ENCODE results near the gene RUVBL1.
"Not testable (repeated sequence)": the region's sequence is repeated elsewhere in the genome, so short reads cannot be mapped to it uniquely, and the experiment has no call there.

Gene RUVBL1

DNA sequence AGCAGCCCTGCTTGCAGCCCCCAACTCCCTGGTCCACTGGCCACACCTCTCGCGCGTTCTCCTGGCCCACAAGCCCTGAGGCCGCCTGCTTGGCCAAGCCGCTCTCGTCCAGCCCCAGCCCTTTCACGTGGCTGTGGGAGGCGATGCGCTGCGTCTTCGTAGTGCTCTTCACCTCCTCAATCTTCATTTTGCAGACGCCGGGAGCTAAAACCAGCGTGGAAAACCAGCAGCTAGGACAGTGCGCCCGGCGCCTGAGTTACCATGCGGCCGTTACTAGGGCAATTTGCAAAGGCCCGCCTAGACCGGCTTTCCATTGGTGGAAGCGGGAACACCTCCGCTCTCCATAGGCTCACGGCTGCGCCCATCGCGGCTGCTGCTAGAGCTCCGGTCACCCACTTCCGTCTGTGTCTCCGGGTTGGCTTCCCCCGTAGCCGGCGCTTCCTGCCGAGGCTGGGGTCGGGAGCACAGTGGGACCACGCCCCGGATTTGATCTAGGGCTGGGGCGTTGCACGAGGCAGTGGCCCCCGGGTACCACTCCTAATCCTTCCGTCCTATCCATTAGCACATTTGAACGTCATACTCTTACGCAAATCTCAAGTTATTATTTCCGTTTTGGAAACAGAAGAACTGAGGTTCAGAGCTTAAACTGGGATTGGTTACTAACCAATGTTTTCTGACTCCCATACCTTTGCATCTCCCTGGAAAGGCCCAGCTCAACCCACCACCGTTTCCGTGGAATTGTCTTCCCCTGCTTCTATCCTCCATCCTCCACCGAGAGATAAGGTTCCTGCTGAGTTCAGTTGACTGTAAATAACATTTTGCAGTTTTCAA lies at the start of gene RUVBL1:
RUVBL1 (minus strand) TSS at position 275 of the 831 bp plus-strand sequence; CDS start at position 187, 88 bp downstream.
- peak; percentile 98 for DNase-seq

GRCh38 chr3:128173200-128173599 lies 49.6 kb upstream of the RUVBL1 start:
- no peak for DNase-seq

DNA sequence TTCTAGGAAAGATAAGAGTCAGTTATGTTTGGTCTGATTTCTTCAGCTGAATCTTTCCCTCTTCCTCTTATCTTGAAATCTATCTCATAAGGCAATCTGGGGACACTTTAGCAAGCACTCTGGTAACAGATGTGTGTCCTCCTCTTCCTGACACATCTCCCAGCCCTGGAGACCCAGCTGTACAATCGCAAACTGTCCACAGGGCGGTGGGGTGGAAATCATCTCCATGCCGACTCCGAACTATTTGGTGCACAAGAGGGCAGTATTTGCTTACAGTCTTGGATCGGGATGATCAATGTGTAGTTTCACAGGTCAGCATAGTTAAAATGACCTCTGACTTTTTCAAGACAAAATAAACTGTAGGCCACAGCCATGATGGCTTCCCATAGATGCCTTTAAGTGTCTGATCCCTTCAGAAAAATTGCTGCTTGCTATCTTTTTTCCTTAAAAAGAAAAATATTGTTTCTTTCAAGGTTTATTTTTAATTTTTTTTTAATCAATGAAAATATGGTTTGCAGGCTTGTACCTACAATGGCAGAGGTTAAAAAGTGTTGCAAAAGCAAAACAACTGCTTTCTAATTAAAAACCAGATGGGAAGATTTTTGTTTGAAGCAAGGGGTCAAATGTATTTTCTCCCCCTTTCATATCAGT lies 47.4 kb upstream of the RUVBL1 start:
- DNase-seq: no peak

- no peak for DNase-seq
Measured at GRCh38 chr3:128168836-128169235, 45.2 kb upstream of the RUVBL1 start.

- no peak for DNase-seq
Measured at GRCh38 chr3:128167973-128168674, 44.5 kb upstream of the RUVBL1 start.

- no peak for DNase-seq
Measured at GRCh38 chr3:128167646-128167972, 44.0 kb upstream of the RUVBL1 start.

DNA sequence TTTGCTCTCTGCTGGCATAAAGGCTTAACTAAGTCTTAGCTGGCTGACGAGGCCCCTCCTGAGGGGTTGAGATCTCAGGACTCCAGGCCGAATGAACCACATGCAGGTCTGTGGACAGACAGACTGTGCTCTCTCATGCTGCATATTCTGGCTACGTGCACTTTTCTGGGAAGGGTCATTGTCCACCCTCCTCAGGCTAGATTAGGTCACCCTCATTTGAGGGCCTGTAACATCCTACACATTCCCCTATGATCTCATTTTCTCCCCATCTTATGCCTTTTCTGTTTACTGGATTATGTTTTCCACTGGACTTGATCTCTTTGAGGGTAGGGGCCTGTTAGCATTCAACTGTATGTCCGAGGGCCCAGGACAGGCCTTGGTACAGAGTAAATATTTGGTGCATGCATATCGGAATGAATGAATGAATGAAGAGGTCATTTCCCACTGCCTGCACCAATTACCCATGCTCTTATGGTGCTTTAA lies 43.4 kb upstream of the RUVBL1 start:
- no peak for DNase-seq

GRCh38 chr3:128163432-128163831 lies 39.8 kb upstream of the RUVBL1 start:
- DNase-seq: no peak

DNA sequence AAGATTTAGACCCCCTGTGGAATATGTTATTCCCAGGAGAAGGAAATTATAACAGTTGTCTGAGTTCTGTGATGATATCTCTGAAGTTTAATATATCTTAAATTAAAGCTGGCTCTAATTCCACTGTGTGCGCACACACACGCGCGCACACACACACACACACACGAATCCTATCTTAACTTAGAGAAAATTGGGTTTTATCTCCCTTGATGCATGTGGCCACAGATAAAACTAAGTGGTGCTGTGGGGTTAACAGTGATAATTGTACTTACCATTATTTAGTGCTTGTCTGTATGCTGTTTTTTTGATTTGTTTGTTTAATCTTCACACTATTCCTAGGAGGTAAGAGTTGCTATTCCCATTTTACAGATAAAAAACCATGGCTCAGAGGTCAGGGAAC lies 37.0 kb upstream of the RUVBL1 start:
- DNase-seq: no peak

GRCh38 chr3:128155616-128156360 lies 32.2 kb upstream of the RUVBL1 start:
- no peak for DNase-seq

- DNase-seq: not testable (repeated sequence)
Measured at GRCh38 chr3:128154354-128154753, 30.7 kb upstream of the RUVBL1 start.

- peak; percentile 87 for DNase-seq
Measured at GRCh38 chr3:128153156-128154041, 29.8 kb upstream of the RUVBL1 start, which contains the start of gene EEFSEC. Gene EEFSEC, plus strand, starts transcription at chr3:128153481. Its CDS starts 27 bp downstream, at chr3:128153508.

DNA sequence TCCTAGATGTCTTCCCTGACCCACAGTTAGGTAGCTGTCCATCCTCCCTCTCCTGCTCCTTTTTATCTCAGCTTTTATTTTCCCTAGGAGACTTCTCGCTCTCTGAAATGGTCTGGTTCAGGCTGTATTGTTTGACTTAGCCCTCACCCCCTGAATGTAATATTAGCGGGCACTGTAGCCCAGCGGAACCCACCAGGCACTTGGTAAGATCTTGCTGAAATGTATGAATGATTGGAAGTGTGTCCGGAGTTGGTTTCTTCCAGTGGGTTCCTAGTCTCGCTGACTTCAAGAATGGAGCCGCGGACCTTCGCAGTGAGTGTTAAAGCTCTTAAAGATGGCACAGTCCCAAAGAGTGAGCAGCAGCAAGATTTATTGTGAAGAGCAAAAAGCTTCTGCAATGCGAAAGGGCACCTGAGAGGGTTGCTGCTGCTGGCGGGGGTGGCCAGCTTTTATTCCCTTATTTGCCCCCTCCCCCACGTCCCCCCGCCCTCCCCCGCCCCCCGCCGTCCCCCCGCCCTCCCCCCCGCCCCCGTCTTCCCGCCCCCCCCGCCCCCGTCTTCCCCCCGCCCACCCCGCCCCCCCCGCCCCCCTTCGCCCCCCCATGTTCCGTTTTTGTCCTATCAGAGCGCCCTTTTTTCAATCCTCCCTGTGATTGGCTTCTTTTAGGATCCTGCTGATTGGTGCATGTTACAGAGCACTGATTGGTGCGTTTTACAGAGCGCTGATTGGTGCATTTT lies 29.0 kb upstream of the RUVBL1 start:
- no peak for DNase-seq

GRCh38 chr3:128151758-128152274 lies 28.2 kb upstream of the RUVBL1 start:
- no peak for DNase-seq

DNA sequence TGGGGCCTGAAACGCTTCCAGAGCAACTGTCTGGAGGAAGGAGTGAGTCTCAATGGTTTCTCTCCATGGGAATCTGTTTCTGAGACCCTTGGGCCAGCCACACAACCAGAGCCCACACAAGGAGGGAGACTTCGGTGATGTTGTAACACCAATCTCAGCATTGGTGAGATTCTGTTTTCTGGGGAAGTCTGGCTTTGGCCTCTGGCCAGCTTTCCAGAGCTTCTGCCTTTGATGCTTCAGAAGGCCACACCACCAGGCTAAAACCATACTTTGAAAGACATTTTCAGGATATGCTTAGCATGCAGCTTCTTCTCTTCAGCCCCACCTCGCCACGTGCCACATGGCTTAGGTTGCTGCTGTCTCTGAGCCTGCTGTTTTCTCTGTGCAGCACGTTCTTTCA lies 26.0 kb upstream of the RUVBL1 start:
- DNase-seq: no peak

- no peak for DNase-seq
Measured at GRCh38 chr3:128146201-128146600, 22.6 kb upstream of the RUVBL1 start.

DNA sequence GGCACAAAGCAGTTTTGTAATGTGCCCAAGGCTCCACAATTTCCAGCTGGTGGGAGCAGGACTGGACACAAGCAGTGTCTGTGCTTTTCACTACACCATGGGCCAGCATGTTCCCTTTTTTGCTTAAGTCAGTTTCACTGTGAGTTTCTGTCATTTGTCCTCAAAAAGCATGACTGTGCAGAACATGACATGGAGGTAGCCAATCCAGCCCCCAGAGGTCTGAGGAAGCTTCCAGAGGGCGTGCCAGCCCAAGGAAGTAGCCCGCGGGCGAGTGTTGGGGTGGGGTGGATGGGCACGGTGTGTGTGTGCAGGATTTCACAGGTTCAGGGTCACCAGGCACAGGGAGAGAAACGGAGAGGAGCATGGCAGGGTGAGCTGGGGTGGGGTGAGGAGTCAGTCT lies 21.7 kb upstream of the RUVBL1 start:
- no peak for DNase-seq

DNA sequence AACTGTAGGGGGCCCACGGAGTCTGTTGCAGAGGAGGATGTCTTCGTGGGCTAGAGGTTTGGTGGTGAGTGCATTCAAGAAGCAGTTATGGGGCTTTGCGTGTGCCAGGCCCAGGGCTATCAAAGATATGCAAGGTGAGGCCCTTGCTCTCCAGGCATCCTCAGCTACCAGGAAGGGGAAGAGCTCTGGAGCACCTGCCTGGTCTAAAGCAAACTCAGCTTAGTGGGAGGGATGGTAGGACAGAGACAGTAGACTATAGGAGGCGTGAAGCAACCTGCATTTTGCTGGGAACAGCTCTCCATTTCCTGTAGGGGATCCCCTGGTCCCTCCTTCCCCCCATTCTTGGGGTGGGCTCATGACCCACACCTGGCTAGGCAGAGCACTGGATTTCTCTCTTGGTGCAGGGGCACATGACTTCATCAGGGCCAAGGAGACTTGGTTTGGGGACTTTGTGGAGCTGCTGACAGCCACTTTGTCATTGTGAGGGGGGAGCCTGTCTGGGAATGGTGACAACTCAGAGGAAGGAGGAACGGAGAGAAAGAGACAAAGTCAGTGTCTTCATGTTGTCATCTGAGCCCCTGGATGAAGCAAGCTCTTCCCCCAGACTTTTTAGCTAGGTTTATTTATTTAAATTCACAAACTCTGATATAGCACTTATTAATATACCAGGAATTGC lies 21.0 kb upstream of the RUVBL1 start:
- no peak for DNase-seq

- no peak for DNase-seq
Measured at GRCh38 chr3:128143496-128143895, 19.9 kb upstream of the RUVBL1 start.

DNA sequence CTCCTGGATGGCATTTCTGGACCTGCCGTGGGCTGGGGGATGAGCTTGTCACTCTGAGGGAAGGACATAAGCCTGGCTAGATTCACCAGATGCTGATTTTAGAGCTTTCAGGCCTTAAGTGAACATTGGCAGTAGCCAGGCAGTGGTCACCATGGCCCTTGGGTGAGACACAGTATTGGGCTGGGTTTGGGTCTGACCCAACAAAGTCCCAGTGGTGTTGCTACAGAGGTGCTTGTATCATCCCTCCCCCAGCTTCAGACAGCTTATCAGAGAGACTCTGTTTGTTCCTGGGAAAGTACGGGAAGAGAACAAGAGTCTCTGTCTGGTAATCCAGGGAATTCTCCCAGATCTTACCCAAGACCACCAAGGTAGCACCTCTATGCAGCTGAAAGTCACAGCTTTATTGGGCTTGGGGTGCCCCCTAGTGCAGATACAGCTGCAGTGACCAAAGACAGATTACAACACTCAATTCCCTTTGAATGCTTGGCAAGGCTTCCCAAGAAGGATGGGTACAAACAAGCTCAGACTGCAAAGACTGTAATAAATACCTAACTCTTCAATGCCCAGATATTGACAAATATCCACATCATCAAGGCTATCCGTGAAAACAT lies 9.8 kb upstream of the RUVBL1 start:
- peak; percentile 28 for DNase-seq

Measured in activated naive CD4-positive, alpha-beta T cell treated with anti-CD3 and anti-CD28 coated beads, Interleukin-2, amount 50 U/mL, for 16 hours (primary cell).